Measurements from ENCODE around the gene PNLIPRP2.

Gene PNLIPRP2

DNA sequence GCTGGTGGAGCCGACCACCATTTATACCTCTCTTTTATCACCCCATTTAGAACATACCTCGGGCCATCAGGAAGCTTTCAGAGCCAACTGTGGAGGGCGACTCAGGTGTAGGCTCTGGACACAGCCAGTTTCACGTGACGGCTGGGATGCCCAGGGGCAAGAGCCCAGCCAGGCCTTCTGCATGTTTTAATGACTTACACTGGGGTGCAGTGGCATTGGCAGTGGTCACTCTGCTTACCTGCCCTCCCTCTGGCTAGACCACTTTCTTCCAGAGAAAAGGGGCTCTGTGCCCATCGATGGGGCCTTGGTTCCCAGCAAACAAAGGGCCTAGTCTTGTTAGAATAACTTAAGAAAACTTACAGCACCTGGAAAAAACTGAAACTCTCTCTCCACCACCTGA, 50.0 kb downstream of the PNLIPRP2 start:
- no peaks in the 10 kb centered on the region for H3K9me3 ChIP-seq (ENCODE audit: control insufficient read depth, low read length)
- H3K4me1 ChIP-seq (ENCODE audit: control insufficient read depth, insufficient read depth, low read length): peaks cover 4% of the 10 kb centered on the region
- no peak overlapping the region for H3K4me3 ChIP-seq (ENCODE audit: low read length)
- no peak overlapping the region for H3K9ac ChIP-seq (ENCODE audit: low read length)
- H3K36me3 ChIP-seq (ENCODE audit: control insufficient read depth, insufficient read depth, low read length, severe bottlenecking): peaks cover 36% of the 10 kb centered on the region
- H3K27me3 ChIP-seq (replicated peaks; ENCODE audit: control insufficient read depth, insufficient read depth, low read length): no peaks in the 10 kb centered on the region
- no peak for DNase-seq (ENCODE audit: low read depth)

- no peak overlapping the region for H3K9ac ChIP-seq (ENCODE audit: low read length)
- no peak overlapping the region for H3K4me3 ChIP-seq (ENCODE audit: low read length)
- no peaks in the 10 kb centered on the region for H3K9me3 ChIP-seq (ENCODE audit: control insufficient read depth, low read length)
- no peaks in the 10 kb centered on the region for H3K4me1 ChIP-seq (ENCODE audit: control insufficient read depth, insufficient read depth, low read length)
- H3K27me3 ChIP-seq (replicated peaks; ENCODE audit: control insufficient read depth, insufficient read depth, low read length): no peaks in the 10 kb centered on the region
- no peak for DNase-seq (ENCODE audit: low read depth)
- peaks cover 42% of the 10 kb centered on the region for H3K36me3 ChIP-seq (ENCODE audit: control insufficient read depth, insufficient read depth, low read length, severe bottlenecking)
These were observed 50.6 kb downstream of the PNLIPRP2 start for GRCh38 chr10:116671274-116671926.

GRCh38 chr10:116672891-116673290, 52.1 kb downstream of the PNLIPRP2 start:
- no peak overlapping the region for H3K4me3 ChIP-seq (ENCODE audit: low read length)
- H3K27me3 ChIP-seq (replicated peaks; ENCODE audit: control insufficient read depth, insufficient read depth, low read length): no peaks in the 10 kb centered on the region
- H3K9ac ChIP-seq (ENCODE audit: low read length): no peak overlapping the region
- H3K4me1 ChIP-seq (ENCODE audit: control insufficient read depth, insufficient read depth, low read length): no peaks in the 10 kb centered on the region
- H3K36me3 ChIP-seq (ENCODE audit: control insufficient read depth, insufficient read depth, low read length, severe bottlenecking): peaks cover 55% of the 10 kb centered on the region
- H3K9me3 ChIP-seq (ENCODE audit: control insufficient read depth, low read length): no peaks in the 10 kb centered on the region
- no peak for DNase-seq (ENCODE audit: low read depth)

GRCh38 chr10:116673866-116674265, 53.1 kb downstream of the PNLIPRP2 start:
- H3K9ac ChIP-seq (ENCODE audit: low read length): no peak overlapping the region
- no peak overlapping the region for H3K4me3 ChIP-seq (ENCODE audit: low read length)
- no peaks in the 10 kb centered on the region for H3K9me3 ChIP-seq (ENCODE audit: control insufficient read depth, low read length)
- no peak for DNase-seq (ENCODE audit: low read depth)
- no peaks in the 10 kb centered on the region for H3K4me1 ChIP-seq (ENCODE audit: control insufficient read depth, insufficient read depth, low read length)
- H3K36me3 ChIP-seq (ENCODE audit: control insufficient read depth, insufficient read depth, low read length, severe bottlenecking): peaks cover 56% of the 10 kb centered on the region
- no peaks in the 10 kb centered on the region for H3K27me3 ChIP-seq (replicated peaks; ENCODE audit: control insufficient read depth, insufficient read depth, low read length)

DNA sequence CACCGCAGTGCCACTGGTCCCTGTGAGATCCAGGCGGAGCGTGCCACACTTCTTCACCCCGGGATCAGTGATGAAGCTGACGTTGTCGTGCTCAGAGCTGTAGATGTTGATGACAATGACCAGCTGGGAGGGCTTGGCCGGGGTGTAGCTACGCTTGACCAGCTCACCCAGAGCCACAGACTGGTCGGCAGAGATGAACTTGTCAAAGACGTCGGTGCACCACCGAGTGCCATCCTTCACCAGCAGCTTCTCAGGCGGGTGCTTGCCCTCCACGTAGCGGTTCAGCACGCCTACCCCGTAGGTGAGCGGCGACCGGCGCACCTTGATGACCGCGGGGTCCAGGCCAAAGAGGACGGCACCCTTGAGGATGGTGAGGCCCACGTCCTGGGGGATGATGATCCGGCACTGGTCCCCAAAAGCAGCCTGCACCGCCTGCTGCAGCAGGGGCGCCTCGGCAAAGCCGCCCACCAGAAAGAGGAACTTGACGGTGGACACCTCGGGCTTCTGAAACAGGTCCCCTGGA, 54.2 kb downstream of the PNLIPRP2 start:
- no peak overlapping the region for H3K9ac ChIP-seq (ENCODE audit: low read length)
- H3K9me3 ChIP-seq (ENCODE audit: control insufficient read depth, low read length): no peaks in the 10 kb centered on the region
- peaks cover 64% of the 10 kb centered on the region for H3K36me3 ChIP-seq (ENCODE audit: control insufficient read depth, insufficient read depth, low read length, severe bottlenecking)
- DNase-seq (ENCODE audit: low read depth): no peak
- H3K4me3 ChIP-seq (ENCODE audit: low read length): no peak overlapping the region
- no peaks in the 10 kb centered on the region for H3K4me1 ChIP-seq (ENCODE audit: control insufficient read depth, insufficient read depth, low read length)
- no peaks in the 10 kb centered on the region for H3K27me3 ChIP-seq (replicated peaks; ENCODE audit: control insufficient read depth, insufficient read depth, low read length)

DNA sequence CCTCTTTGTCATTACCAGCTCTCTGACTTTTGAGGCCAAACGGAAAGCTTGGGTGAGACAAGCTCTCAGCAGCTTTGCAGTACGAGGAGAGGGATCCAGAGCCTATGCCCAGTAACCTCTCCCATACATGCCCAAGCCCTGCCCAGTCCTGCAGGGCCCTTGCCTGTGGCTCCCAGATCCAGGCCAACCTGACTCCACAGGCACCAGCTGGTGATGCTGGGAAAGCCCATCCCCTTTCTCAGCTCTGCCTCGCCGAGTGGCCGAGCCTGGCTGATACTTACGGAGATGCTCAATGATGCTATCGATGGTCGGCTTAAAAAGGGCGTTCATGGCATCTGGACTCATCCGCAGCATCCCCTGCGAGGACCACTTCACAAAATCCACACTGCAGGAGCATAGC, 55.4 kb downstream of the PNLIPRP2 start:
- Histone ChIP-seq H3K27me3 (replicated peaks; ENCODE audit: control insufficient read depth, insufficient read depth, low read length) (no peaks in the 10 kb centered on the region), H3K9me3 (ENCODE audit: control insufficient read depth, low read length) (no peaks in the 10 kb centered on the region), H3K4me1 (ENCODE audit: control insufficient read depth, insufficient read depth, low read length) (no peaks in the 10 kb centered on the region), H3K9ac (ENCODE audit: low read length) (no peak overlapping the region), H3K4me3 (ENCODE audit: low read length) (no peak overlapping the region), H3K36me3 (ENCODE audit: control insufficient read depth, insufficient read depth, low read length, severe bottlenecking) (peaks cover 69% of the 10 kb centered on the region)
- DNase-seq (ENCODE audit: low read depth): no peak

DNA sequence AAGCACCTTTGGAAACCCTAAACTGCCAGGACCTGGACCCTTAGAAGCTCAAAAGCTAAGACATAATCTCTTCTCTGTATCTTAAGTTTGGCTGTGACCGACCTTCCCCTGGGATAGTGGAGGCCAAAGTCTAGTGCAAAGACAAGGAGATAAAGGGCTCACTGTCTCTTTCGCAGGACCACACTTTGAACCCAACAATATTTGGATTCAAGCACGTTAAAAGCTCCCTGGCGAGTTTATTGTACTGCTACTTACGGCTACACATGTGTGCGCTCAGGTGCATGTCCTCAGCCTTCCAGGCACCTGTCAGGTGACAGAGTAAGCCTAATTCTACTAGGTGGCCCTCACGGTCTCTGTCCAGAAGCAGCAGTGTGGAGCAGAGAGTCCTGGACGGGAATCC, 55.9 kb downstream of the PNLIPRP2 start:
- peaks cover 69% of the 10 kb centered on the region for H3K36me3 ChIP-seq (ENCODE audit: control insufficient read depth, insufficient read depth, low read length, severe bottlenecking)
- H3K27me3 ChIP-seq (replicated peaks; ENCODE audit: control insufficient read depth, insufficient read depth, low read length): no peaks in the 10 kb centered on the region
- H3K9me3 ChIP-seq (ENCODE audit: control insufficient read depth, low read length): no peaks in the 10 kb centered on the region
- H3K9ac ChIP-seq (ENCODE audit: low read length): no peak overlapping the region
- DNase-seq (ENCODE audit: low read depth): no peak
- no peaks in the 10 kb centered on the region for H3K4me1 ChIP-seq (ENCODE audit: control insufficient read depth, insufficient read depth, low read length)
- no peak overlapping the region for H3K4me3 ChIP-seq (ENCODE audit: low read length)

GRCh38 chr10:116679351-116679750, 58.6 kb downstream of the PNLIPRP2 start:
- no peak for DNase-seq (ENCODE audit: low read depth)

GRCh38 chr10:116683166-116683565, 62.4 kb downstream of the PNLIPRP2 start:
- H3K4me1 ChIP-seq (ENCODE audit: control insufficient read depth, insufficient read depth, low read length): peaks cover 4% of the 10 kb centered on the region
- H3K4me3 ChIP-seq (ENCODE audit: low read length): no peak overlapping the region
- no peak for DNase-seq (ENCODE audit: low read depth)
- H3K9me3 ChIP-seq (ENCODE audit: control insufficient read depth, low read length): no peaks in the 10 kb centered on the region
- H3K9ac ChIP-seq (ENCODE audit: low read length): no peak overlapping the region
- peaks cover 22% of the 10 kb centered on the region for H3K36me3 ChIP-seq (ENCODE audit: control insufficient read depth, insufficient read depth, low read length, severe bottlenecking)
- H3K27me3 ChIP-seq (replicated peaks; ENCODE audit: control insufficient read depth, insufficient read depth, low read length): no peaks in the 10 kb centered on the region

More at GRCh38 chr10:116679351-116679750, 58.6 kb downstream of the PNLIPRP2 start:
- Histone ChIP-seq H3K27me3 (replicated peaks; ENCODE audit: control insufficient read depth, insufficient read depth, low read length) (no peaks in the 10 kb centered on the region), H3K4me1 (ENCODE audit: control insufficient read depth, insufficient read depth, low read length) (no peaks in the 10 kb centered on the region), H3K9me3 (ENCODE audit: control insufficient read depth, low read length) (no peaks in the 10 kb centered on the region), H3K4me3 (ENCODE audit: low read length) (no peak overlapping the region), H3K36me3 (ENCODE audit: control insufficient read depth, insufficient read depth, low read length, severe bottlenecking) (peaks cover 53% of the 10 kb centered on the region), H3K9ac (ENCODE audit: low read length) (no peak overlapping the region)

DNA sequence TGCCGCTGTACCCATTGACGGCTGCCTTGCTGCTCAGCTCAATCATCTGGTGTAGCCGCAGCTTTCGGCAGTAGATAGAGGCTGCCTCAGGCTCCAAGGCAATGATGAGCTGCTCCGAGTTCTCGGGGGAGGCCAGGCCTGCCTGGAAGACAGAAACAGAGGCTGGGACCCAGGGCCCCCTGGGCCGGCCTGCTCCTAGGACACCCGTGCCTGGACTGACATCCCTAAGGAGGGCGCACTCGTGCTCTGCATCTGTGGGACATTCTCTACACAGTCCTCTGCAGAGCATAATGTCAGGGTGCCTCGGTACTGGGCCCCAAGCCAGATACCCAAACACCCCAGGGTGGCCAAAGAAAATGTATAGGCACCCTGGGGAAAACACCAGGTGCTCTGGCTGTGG, 63.1 kb downstream of the PNLIPRP2 start:
- no peaks in the 10 kb centered on the region for H3K27me3 ChIP-seq (replicated peaks; ENCODE audit: control insufficient read depth, insufficient read depth, low read length)
- no peak overlapping the region for H3K9ac ChIP-seq (ENCODE audit: low read length)
- no peak overlapping the region for H3K4me3 ChIP-seq (ENCODE audit: low read length)
- no peak for DNase-seq (ENCODE audit: low read depth)
- peaks cover 22% of the 10 kb centered on the region for H3K36me3 ChIP-seq (ENCODE audit: control insufficient read depth, insufficient read depth, low read length, severe bottlenecking)
- no peaks in the 10 kb centered on the region for H3K9me3 ChIP-seq (ENCODE audit: control insufficient read depth, low read length)
- H3K4me1 ChIP-seq (ENCODE audit: control insufficient read depth, insufficient read depth, low read length): peaks cover 10% of the 10 kb centered on the region

DNA sequence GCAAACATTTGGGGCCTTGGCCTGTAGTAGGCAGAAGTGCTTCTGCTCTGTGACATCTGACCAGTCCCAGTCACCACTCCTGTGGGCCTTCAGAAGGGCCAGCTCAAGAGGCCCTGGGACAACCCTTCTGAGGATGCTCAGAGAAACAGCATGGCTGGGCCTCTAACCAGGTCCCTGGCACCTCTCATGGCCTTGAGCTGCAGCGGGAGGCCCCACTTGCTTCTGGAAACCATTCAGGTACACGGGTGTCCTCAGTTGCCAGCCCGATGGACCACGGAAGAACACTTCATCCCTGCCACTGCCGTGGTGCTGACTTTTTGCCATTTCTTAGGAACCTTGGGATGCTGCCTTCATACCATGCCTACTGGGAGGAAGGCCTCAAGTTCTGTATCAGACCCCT, 64.0 kb downstream of the PNLIPRP2 start:
- no peak for DNase-seq (ENCODE audit: low read depth)
- peaks cover 17% of the 10 kb centered on the region for H3K4me1 ChIP-seq (ENCODE audit: control insufficient read depth, insufficient read depth, low read length)
- H3K9me3 ChIP-seq (ENCODE audit: control insufficient read depth, low read length): no peaks in the 10 kb centered on the region
- no peak overlapping the region for H3K9ac ChIP-seq (ENCODE audit: low read length)
- no peaks in the 10 kb centered on the region for H3K27me3 ChIP-seq (replicated peaks; ENCODE audit: control insufficient read depth, insufficient read depth, low read length)
- H3K36me3 ChIP-seq (ENCODE audit: control insufficient read depth, insufficient read depth, low read length, severe bottlenecking): peaks cover 14% of the 10 kb centered on the region
- no peak overlapping the region for H3K4me3 ChIP-seq (ENCODE audit: low read length)

DNA sequence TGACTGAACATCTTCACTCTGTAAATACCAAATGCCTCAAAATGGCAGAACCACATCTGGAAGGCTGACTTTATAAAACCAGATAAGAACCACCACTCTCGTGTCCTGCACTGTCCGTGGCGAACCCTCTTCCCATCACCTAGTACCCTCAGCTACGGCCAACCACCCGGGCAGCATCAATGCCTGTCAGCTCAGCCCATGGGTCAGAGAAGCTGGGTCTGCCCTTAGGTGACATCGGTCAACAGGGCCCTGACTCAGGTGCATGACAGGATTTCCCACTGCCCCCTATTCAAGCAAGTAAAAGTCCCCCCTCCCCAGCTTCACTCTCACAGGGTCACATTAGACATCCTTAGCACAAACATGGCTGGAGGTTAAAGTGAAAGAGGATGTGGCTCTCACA, 65.1 kb downstream of the PNLIPRP2 start:
- no peaks in the 10 kb centered on the region for H3K27me3 ChIP-seq (replicated peaks; ENCODE audit: control insufficient read depth, insufficient read depth, low read length)
- H3K36me3 ChIP-seq (ENCODE audit: control insufficient read depth, insufficient read depth, low read length, severe bottlenecking): peaks cover 12% of the 10 kb centered on the region
- no peaks in the 10 kb centered on the region for H3K9me3 ChIP-seq (ENCODE audit: control insufficient read depth, low read length)
- peaks cover 17% of the 10 kb centered on the region for H3K4me1 ChIP-seq (ENCODE audit: control insufficient read depth, insufficient read depth, low read length)
- DNase-seq (ENCODE audit: low read depth): no peak
- no peak overlapping the region for H3K9ac ChIP-seq (ENCODE audit: low read length)
- no peak overlapping the region for H3K4me3 ChIP-seq (ENCODE audit: low read length)

Measured in adipocyte (in vitro differentiated cells).